T-helper 2 cell treated with Interferon-gamma antibody and Interleukin-4, amounts not matched to agents 5 μg/mL and 100 μg/mL, for 36 hours (primary cell): ENCODE measurements around the gene GSAP.
"Not testable (repeated sequence)": the region's sequence is repeated elsewhere in the genome, so short reads cannot be mapped to it uniquely, and the experiment has no call there.

Source experiments
- DNase-seq: peaks from one replicate; pipeline ENCODE4 v3.0.0; 2021; ENCODE audit warnings: low spot score
- H3K27ac Mint-ChIP-seq: one replicate; pipeline ENCODE4 v1.8.0; 2021; ENCODE audit warnings: mild to moderate bottlenecking, mixed read lengths
- H3K27me3 Mint-ChIP-seq: one replicate; pipeline ENCODE4 v1.8.0; 2021; ENCODE audit warnings: low read depth, mixed read lengths
- H3K36me3 Mint-ChIP-seq: one replicate; pipeline ENCODE4 v1.8.0; 2021; ENCODE audit warnings: low read depth, mixed read lengths
- H3K4me1 Mint-ChIP-seq: one replicate; pipeline ENCODE4 v1.8.0; 2021; ENCODE audit warnings: low read depth, mixed read lengths
- H3K4me3 Mint-ChIP-seq: one replicate; pipeline ENCODE4 v1.8.0; 2022; ENCODE audit warnings: mild to moderate bottlenecking, moderate library complexity, mixed read lengths
- H3K9me3 Mint-ChIP-seq: one replicate; pipeline ENCODE4 v1.8.0; 2021; ENCODE audit warnings: mixed read lengths

The GSAP gene

GRCh38 chr7:77276120-77276519, 140.0 kb downstream of the GSAP start:
- Mint-ChIP-seq H3K36me3 (peaks cover 11% of the 10 kb centered on the region), H3K4me3 (no peak overlapping the region), H3K27ac (no peak overlapping the region), H3K4me1 (peaks cover 7% of the 10 kb centered on the region), H3K27me3 (peaks cover 2% of the 10 kb centered on the region), H3K9me3 (no peaks in the 10 kb centered on the region)
- DNase-seq = no peak

- not testable (repeated sequence) for H3K4me1 Mint-ChIP-seq, H3K27ac Mint-ChIP-seq, H3K4me3 Mint-ChIP-seq, H3K9me3 Mint-ChIP-seq, H3K27me3 Mint-ChIP-seq, DNase-seq
- peaks cover 11% of the 10 kb centered on the region for H3K36me3 Mint-ChIP-seq
Observed at GRCh38 chr7:77275663-77276062, 140.5 kb downstream of the GSAP start.

GRCh38 chr7:77271766-77272165, 144.4 kb downstream of the GSAP start:
- Mint-ChIP-seq H3K4me3 (no peak overlapping the region), H3K36me3 (peaks cover 11% of the 10 kb centered on the region), H3K27ac (no peak overlapping the region), H3K27me3 (peaks cover 2% of the 10 kb centered on the region), H3K9me3 (no peaks in the 10 kb centered on the region), H3K4me1 (peaks cover 14% of the 10 kb centered on the region)
- no peak for DNase-seq

- Mint-ChIP-seq H3K27ac (no peak overlapping the region), H3K9me3 (no peaks in the 10 kb centered on the region), H3K4me3 (no peak overlapping the region), H3K4me1 (peaks cover 19% of the 10 kb centered on the region), H3K27me3 (no peaks in the 10 kb centered on the region), H3K36me3 (peaks cover 4% of the 10 kb centered on the region)
- DNase-seq = no peak
Observed at GRCh38 chr7:77270094-77270480, 146.1 kb downstream of the GSAP start.

GRCh38 chr7:77269360-77270093, 146.6 kb downstream of the GSAP start:
- Mint-ChIP-seq H3K9me3 (no peaks in the 10 kb centered on the region), H3K4me3 (no peak overlapping the region), H3K4me1 (peaks cover 19% of the 10 kb centered on the region), H3K27ac (no peak overlapping the region), H3K27me3 (no peaks in the 10 kb centered on the region), H3K36me3 (peaks cover 3% of the 10 kb centered on the region)
- DNase-seq = no peak

- H3K27me3 Mint-ChIP-seq = no peaks in the 10 kb centered on the region
- no peak overlapping the region for H3K27ac Mint-ChIP-seq
- H3K36me3 Mint-ChIP-seq = no peaks in the 10 kb centered on the region
- no peak overlapping the region for H3K4me3 Mint-ChIP-seq
- no peaks in the 10 kb centered on the region for H3K9me3 Mint-ChIP-seq
- peak; percentile 45 for DNase-seq
- peaks cover 19% of the 10 kb centered on the region for H3K4me1 Mint-ChIP-seq
Observed at GRCh38 chr7:77266291-77266794, 149.8 kb downstream of the GSAP start.

GRCh38 chr7:77265666-77266065, 150.5 kb downstream of the GSAP start:
- Mint-ChIP-seq H3K27ac (no peak overlapping the region), H3K9me3 (no peaks in the 10 kb centered on the region), H3K4me3 (no peak overlapping the region), H3K27me3 (no peaks in the 10 kb centered on the region), H3K4me1 (peaks cover 19% of the 10 kb centered on the region), H3K36me3 (no peaks in the 10 kb centered on the region)
- no peak for DNase-seq

GRCh38 chr7:77262316-77262715, 153.8 kb downstream of the GSAP start:
- Mint-ChIP-seq H3K36me3 (no peaks in the 10 kb centered on the region), H3K4me1 (peaks cover 11% of the 10 kb centered on the region), H3K27ac (no peak overlapping the region), H3K9me3 (no peaks in the 10 kb centered on the region), H3K27me3 (no peaks in the 10 kb centered on the region), H3K4me3 (no peak overlapping the region)
- DNase-seq = no peak
